HepG2 (cell line): Measurements from ENCODE around the gene PIGZ. TPM values are rescaled to one million over a fixed set of nuclear protein-coding genes. Genes with fewer than 3 reads are reported as not detected.

ENCODE experiments used
- ATAC-seq: fragments of 200-7000 bp; cut with Tn5 transposase; 3 replicates; pipeline ENCODE4 v1.9.1; 2020; ENCODE audit warnings: mild to moderate bottlenecking, moderate library complexity
- BruUV-seq: library from RNA; stranded (reverse); fragments of 400-500 nt; replicated peaks from 2 replicates; lab custom pipeline; 2021; lab: Mats Ljungman, UMichigan
- CTCF ChIA-PET: fragments of 300-600 bp; formaldehyde crosslinking; extraction: SDS; loops from one replicate; lab custom pipeline; 2021; ENCODE audit warnings: low total read pairs, inconsistent platforms, low intra/inter-chr PET ratio; lab: Yijun Ruan, JAX
- POLR2A ChIA-PET: fragments of 350-600 bp; sonication (Branson Sonifier 250); formaldehyde crosslinking; loops from one replicate; lab custom pipeline; 2020; ENCODE audit warnings: antibody characterized with exemption, inconsistent platforms; lab: Yijun Ruan, JAX
- DNase-seq: peaks from one replicate; pipeline ENCODE4 v3.0.0-alpha.2; 2015; ENCODE audit warnings: low spot score
- FAIRE-seq: peaks from 3 replicates; lab custom pipeline; 2011; peaks lifted over from hg19 to GRCh38; lab: Jason Lieb, UNC
- H2AFZ ChIP-seq: one replicate; pipeline ENCODE4 v1.6.1; 2011; ENCODE audit warnings: low read length, inconsistent platforms
- H3K27ac ChIP-seq: fragments of 300-600 bp; 3 replicates; pipeline ENCODE4 v1.8.0; 2011; ENCODE audit warnings: mixed run types, mild to moderate bottlenecking, mixed read lengths, low read length, inconsistent platforms; ENCODE audit not compliant: insufficient read depth; ENCODE audit errors: extremely low read length
- H3K27me3 ChIP-seq, 2 experiments: fragments of 200-600 bp in 1 of 2; 2 replicates in 1 of 2; 3 replicates in 1 of 2; pipeline versions ENCODE4 v1.6.0 to v1.8.0; 2011; ENCODE audit warnings: low read length in 2 of 2, mild to moderate bottlenecking in 2 of 2, moderate library complexity in 2 of 2, inconsistent platforms in 1 of 2; ENCODE audit not compliant: insufficient read depth in 2 of 2, control insufficient read depth in 1 of 2
- H3K36me3 ChIP-seq, 2 experiments: fragments of 200-600 bp in 1 of 2; replicated peaks in 1 of 2; 2 replicates in 1 of 2; 3 replicates in 1 of 2; pipeline versions ENCODE4 v1.5.1 to v1.8.0; 2011; ENCODE audit warnings: low read length in 2 of 2, inconsistent platforms in 1 of 2; ENCODE audit not compliant: insufficient read depth in 2 of 2, control insufficient read depth in 1 of 2
- H3K4me1 ChIP-seq: 2 replicates; pipeline ENCODE4 v1.5.1; 2012; ENCODE audit warnings: low read length, inconsistent platforms; ENCODE audit not compliant: insufficient read depth
- H3K4me2 ChIP-seq: 2 replicates; pipeline ENCODE4 v1.6.0; 2011; ENCODE audit warnings: low read depth, low read length, inconsistent platforms
- H3K4me3 ChIP-seq, 3 experiments: fragments of 200-600 bp in 1 of 3; sonication (generic), shearing (Covaris generic) in 1 of 3; replicated peaks in 1 of 3; 2 replicates each; pipeline ENCODE4 v1.5.1; 2011 to 2016; ENCODE audit warnings: low read length in 3 of 3, inconsistent platforms in 2 of 3, low read depth in 2 of 3, mild to moderate bottlenecking in 2 of 3, control low read depth in 1 of 3, mixed read lengths in 1 of 3; ENCODE audit not compliant: insufficient read depth in 1 of 3
- H3K79me2 ChIP-seq: one replicate; pipeline ENCODE4 v1.6.1; 2011; ENCODE audit warnings: low read length, inconsistent platforms; ENCODE audit not compliant: insufficient read depth
- H3K9ac ChIP-seq: 2 replicates; pipeline ENCODE4 v1.6.0; 2011; ENCODE audit warnings: mild to moderate bottlenecking, low read depth, low read length, inconsistent platforms; ENCODE audit not compliant: insufficient read depth
- H3K9me3 ChIP-seq: 2 replicates; pipeline ENCODE4 v1.5.1; 2012; ENCODE audit warnings: mild to moderate bottlenecking, low read length
- H4K20me1 ChIP-seq: 2 replicates; pipeline ENCODE4 v1.6.0; 2011; ENCODE audit warnings: inconsistent platforms, mild to moderate bottlenecking, low read length, moderate library complexity; ENCODE audit not compliant: insufficient read depth
- BRD4 ChIP-seq: sonication (generic); formaldehyde crosslinking; IDR thresholded peaks from 2 replicates; pipeline ENCODE4 v1.4.0; 2020; ENCODE audit warnings: missing genetic modification reagents
- DNMT1 ChIP-seq: sonication (generic); formaldehyde crosslinking; IDR thresholded peaks from 2 replicates; pipeline ENCODE4 v1.5.1; 2020; ENCODE audit warnings: mild to moderate bottlenecking, missing genetic modification reagents
- ELF3 ChIP-seq: IDR thresholded peaks from 2 replicates; pipeline ENCODE4 v1.6.1; 2016; ENCODE audit warnings: missing genetic modification reagents, missing compliant biosample characterization
- FIP1L1 ChIP-seq: fragments of 200-400 bp; formaldehyde crosslinking; IDR thresholded peaks from 2 replicates; pipeline ENCODE4 v1.6.1; 2018; ENCODE audit warnings: low read depth, mild to moderate bottlenecking, low read length, moderate library complexity, borderline replicate concordance; ENCODE audit not compliant: insufficient read depth
- FLYWCH1 ChIP-seq: sonication (generic); formaldehyde crosslinking; IDR thresholded peaks from 2 replicates; pipeline ENCODE4 v1.8.1; 2023; ENCODE audit warnings: mild to moderate bottlenecking, missing genetic modification reagents
- HHEX ChIP-seq: IDR thresholded peaks from 2 replicates; pipeline ENCODE4 v1.6.1; 2016; ENCODE audit warnings: control low read depth
- HNRNPL ChIP-seq: fragments of 200-400 bp; formaldehyde crosslinking; IDR thresholded peaks from 2 replicates; pipeline ENCODE4 v1.6.1; 2017; ENCODE audit warnings: mild to moderate bottlenecking, low read depth, low read length
- MED1 ChIP-seq: sonication (generic); formaldehyde crosslinking; IDR thresholded peaks from 2 replicates; pipeline ENCODE4 v1.4.0; 2020; ENCODE audit warnings: missing genetic modification reagents
- NFIB ChIP-seq: sonication (generic); formaldehyde crosslinking; IDR thresholded peaks from 2 replicates; pipeline ENCODE4 v1.9.0; 2021; ENCODE audit warnings: missing genetic modification reagents, mild to moderate bottlenecking, borderline replicate concordance
- ONECUT2 ChIP-seq: sonication (generic); formaldehyde crosslinking; IDR thresholded peaks from 2 replicates; pipeline ENCODE4 v1.4.0; 2020; ENCODE audit warnings: missing genetic modification reagents
- RBFOX2 ChIP-seq: fragments of 200-400 bp; formaldehyde crosslinking; IDR thresholded peaks from 2 replicates; pipeline ENCODE4 v1.6.1; 2017; ENCODE audit warnings: low read depth, mild to moderate bottlenecking, low read length
- RBM22 ChIP-seq: fragments of 200-400 bp; formaldehyde crosslinking; optimal IDR thresholded peaks from 2 replicates; pipeline ENCODE3; 2017; ENCODE audit warnings: mild to moderate bottlenecking, low read length, moderate library complexity
- RFXAP ChIP-seq: sonication (generic); formaldehyde crosslinking; IDR thresholded peaks from 2 replicates; pipeline ENCODE4 v1.4.0; 2020; ENCODE audit warnings: missing genetic modification reagents, borderline replicate concordance
- SALL1 ChIP-seq: sonication (generic); formaldehyde crosslinking; IDR thresholded peaks from 2 replicates; pipeline ENCODE4 v1.8.0; 2022; ENCODE audit warnings: mild to moderate bottlenecking, missing genetic modification reagents
- SKI ChIP-seq: fragments of 450-650 bp; IDR thresholded peaks from one replicate; pipeline ENCODE4 v1.6.1; 2018; ENCODE audit warnings: mild to moderate bottlenecking; ENCODE audit not compliant: partially characterized antibody
- SRSF4 ChIP-seq: fragments of 200-400 bp; formaldehyde crosslinking; IDR thresholded peaks from one replicate; pipeline ENCODE4 v1.6.1; 2018; ENCODE audit warnings: mild to moderate bottlenecking, low read depth, low read length, moderate library complexity; ENCODE audit not compliant: poor library complexity, severe bottlenecking
- TEAD3 ChIP-seq: optimal IDR thresholded peaks from 2 replicates; pipeline ENCODE3; 2016; ENCODE audit warnings: borderline replicate concordance
- XRCC5 ChIP-seq: fragments of 200-400 bp; formaldehyde crosslinking; optimal IDR thresholded peaks from 2 replicates; pipeline ENCODE3; 2017; ENCODE audit warnings: mild to moderate bottlenecking, low read length
- ZNF121 ChIP-seq: sonication (generic); formaldehyde crosslinking; IDR thresholded peaks from 2 replicates; pipeline ENCODE4 v1.5.0; 2020; ENCODE audit warnings: mild to moderate bottlenecking, missing genetic modification reagents
- ZNF510 ChIP-seq: sonication (generic); formaldehyde crosslinking; IDR thresholded peaks from 2 replicates; pipeline ENCODE4 v1.4.0; 2020; ENCODE audit warnings: low read depth, mild to moderate bottlenecking, missing genetic modification reagents
- ZNF567 ChIP-seq: sonication (generic); formaldehyde crosslinking; IDR thresholded peaks from 2 replicates; pipeline ENCODE4 v1.8.1; 2023; ENCODE audit warnings: mild to moderate bottlenecking, missing genetic modification reagents, borderline replicate concordance
- ZNF572 ChIP-seq: sonication (generic); formaldehyde crosslinking; IDR thresholded peaks from 2 replicates; pipeline ENCODE4 v1.5.1; 2020; ENCODE audit warnings: mild to moderate bottlenecking, missing genetic modification reagents
- ZNF782 ChIP-seq: sonication (generic); formaldehyde crosslinking; IDR thresholded peaks from 2 replicates; pipeline ENCODE4 v1.4.0; 2020; ENCODE audit warnings: missing genetic modification reagents, mild to moderate bottlenecking, borderline replicate concordance
- ZSCAN12 ChIP-seq: sonication (generic); formaldehyde crosslinking; IDR thresholded peaks from 2 replicates; pipeline ENCODE4 v1.9.0; 2021; ENCODE audit warnings: mild to moderate bottlenecking, missing genetic modification reagents
- WGBS: methylation state at CpG from one replicate; pipeline ENCODE4 v1.1.6; 2017; ENCODE audit warnings: low lambda C conversion rate; 5-methylcytosine and 5-hydroxymethylcytosine counted together
- in situ Hi-C: cut with HindIII; loops from 2 replicates; pipeline ENCODE4 v1.10.0; 2017; ENCODE audit warnings: low pct_unique_long_range_greater_than_20kb; ENCODE audit not compliant: extremely low pct_ligation_motif_present
- intact Hi-C: fragments of 100-400 bp; cut with micrococcal nuclease; formaldehyde crosslinking; loops from one replicate; pipeline ENCODE4 v1.10.0; 2022; ENCODE audit not compliant: unreplicated experiment
- polyA plus RNA-seq, 8 experiments: library from polyadenylated mRNA; depleted of rRNA in 3 of 8; stranded (reverse) in 7 of 8; unstranded in 1 of 8; fragments of >200 nt; fragmentation: Illumina TruSeq in 4 of 8; extraction: Trizol in 4 of 8; gene quantifications; 2 replicates each; pipeline versions ENCODE4 v1.2.1 to v1.2.3, GENCODE V29; 2011 to 2016; ENCODE audit warnings: low read depth in 4 of 8, missing spikeins in 1 of 8, mixed read lengths in 1 of 8; ENCODE audit not compliant: insufficient read depth in 1 of 8
- total RNA-seq, 5 experiments: library from RNA; depleted of rRNA; stranded (reverse); fragments of >200 nt; fragmentation: Illumina TruSeq; extraction: Trizol; gene quantifications; 2 replicates each; pipeline ENCODE4 v1.2.3, GENCODE V29; 2016; ENCODE audit warnings: low read depth in 1 of 5
- TF ChIP-seq, protein P1 (sequence below): IDR thresholded peaks from 2 replicates; pipeline ENCODE4 v1.6.1; 2012; ENCODE audit warnings: inconsistent platforms
- TF ChIP-seq, protein P2 (sequence below): sonication (generic); formaldehyde crosslinking; IDR thresholded peaks from 2 replicates; pipeline ENCODE4 v1.5.1; 2020; ENCODE audit warnings: missing genetic modification reagents, mild to moderate bottlenecking, borderline replicate concordance

Gene PIGZ
- total and polyA plus RNA-seq, 2 of the 13 experiments (the other 11 are each of a cell fraction or from before 2014, with no cell fraction given) = 4.7 to 60.5 TPM

GRCh38 chr3:196963631-196963953, 5.0 kb downstream of the PIGZ start:
- no TSS peak for BruUV-seq
- no peaks in the 10 kb centered on the region for H3K27me3 ChIP-seq
- peaks cover 6 to 25% of the 10 kb centered on the region in 2 experiments for H3K36me3 ChIP-seq
- H3K9me3 ChIP-seq = no peaks in the 10 kb centered on the region
- CTCF ChIA-PET = no interaction called here
- H3K4me2 ChIP-seq = peak overlapping the region; percentile 62
- no peak overlapping the region for H3K4me3 ChIP-seq
- no peak overlapping the region for H3K9ac ChIP-seq
- peak overlapping the region; percentile 76 for H3K27ac ChIP-seq
- FAIRE-seq (no peak), DNase-seq (no peak), ATAC-seq (no peak)
- in situ Hi-C loops = no loop called here
- intact Hi-C loops = no loop called here
- peaks cover 92% of the 10 kb centered on the region for H3K4me1 ChIP-seq
- no peaks in the 10 kb centered on the region for H4K20me1 ChIP-seq
- 80% methylated on average over 2 of the region's 2 CpGs for WGBS
- POLR2A ChIA-PET = no interaction called here
- TF ChIP-seq MED1 (CRISPR knock-in tag) (0 out of 2 replicates have a peak, but pooled peaks have one; percentile 39), TEAD3 (CRISPR knock-in tag) (no peak), SALL1 (CRISPR knock-in tag) (peak; percentile 36; the same call in 1 of the 2 replicates), RBM22 (peak; percentile 85), SKI (no peak), ZNF510 (CRISPR knock-in tag) (no peak), ELF3 (CRISPR knock-in tag) (no peak), FIP1L1 (0 out of 2 replicates have a peak, but pooled peaks have one; percentile 61), FLYWCH1 (CRISPR knock-in tag) (no peak), HHEX (no peak), NFIB (CRISPR knock-in tag) (no peak), SRSF4 (no peak), RFXAP (CRISPR knock-in tag) (no peak), BRD4 (CRISPR knock-in tag) (0 out of 2 replicates have a peak, but pooled peaks have one; percentile 54), ZNF567 (CRISPR knock-in tag) (no peak), XRCC5 (no peak), ZNF572 (CRISPR knock-in tag) (no peak), DNMT1 (CRISPR knock-in tag) (no peak), ZNF121 (no peak), RBFOX2 (peak; percentile 73), ZSCAN12 (CRISPR knock-in tag) (no peak), ZNF782 (CRISPR knock-in tag) (no peak), ONECUT2 (no peak), HNRNPL (no peak)
- TF ChIP-seq, protein P1, sequence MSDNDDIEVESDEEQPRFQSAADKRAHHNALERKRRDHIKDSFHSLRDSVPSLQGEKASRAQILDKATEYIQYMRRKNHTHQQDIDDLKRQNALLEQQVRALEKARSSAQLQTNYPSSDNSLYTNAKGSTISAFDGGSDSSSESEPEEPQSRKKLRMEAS = peak; percentile 26; the same call in 1 of the 2 replicates
- TF ChIP-seq, protein P2, sequence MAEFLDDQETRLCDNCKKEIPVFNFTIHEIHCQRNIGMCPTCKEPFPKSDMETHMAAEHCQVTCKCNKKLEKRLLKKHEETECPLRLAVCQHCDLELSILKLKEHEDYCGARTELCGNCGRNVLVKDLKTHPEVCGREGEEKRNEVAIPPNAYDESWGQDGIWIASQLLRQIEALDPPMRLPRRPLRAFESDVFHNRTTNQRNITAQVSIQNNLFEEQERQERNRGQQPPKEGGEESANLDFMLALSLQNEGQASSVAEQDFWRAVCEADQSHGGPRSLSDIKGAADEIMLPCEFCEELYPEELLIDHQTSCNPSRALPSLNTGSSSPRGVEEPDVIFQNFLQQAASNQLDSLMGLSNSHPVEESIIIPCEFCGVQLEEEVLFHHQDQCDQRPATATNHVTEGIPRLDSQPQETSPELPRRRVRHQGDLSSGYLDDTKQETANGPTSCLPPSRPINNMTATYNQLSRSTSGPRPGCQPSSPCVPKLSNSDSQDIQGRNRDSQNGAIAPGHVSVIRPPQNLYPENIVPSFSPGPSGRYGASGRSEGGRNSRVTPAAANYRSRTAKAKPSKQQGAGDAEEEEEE = no peak
- H3K79me2 ChIP-seq = peaks cover 42% of the 10 kb centered on the region
- H2AFZ ChIP-seq = no peak overlapping the region
